HG02884 (cell line): ENCODE measurements around the gene ARL5C.

ENCODE experiments used
- ATAC-seq: cut with Tn5 transposase; IDR thresholded peaks from one replicate; pipeline ENCODE4 v1.9.1; 2021; ENCODE audit warnings: mild to moderate bottlenecking, moderate library complexity; ENCODE audit not compliant: unreplicated experiment

The ARL5C gene, protein sequence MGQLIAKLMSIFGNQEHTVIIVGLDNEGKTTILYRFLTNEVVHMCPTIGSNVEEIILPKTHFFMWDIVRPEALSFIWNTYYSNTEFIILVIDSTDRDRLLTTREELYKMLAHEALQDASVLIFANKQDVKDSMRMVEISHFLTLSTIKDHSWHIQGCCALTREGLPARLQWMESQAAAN

DNA sequence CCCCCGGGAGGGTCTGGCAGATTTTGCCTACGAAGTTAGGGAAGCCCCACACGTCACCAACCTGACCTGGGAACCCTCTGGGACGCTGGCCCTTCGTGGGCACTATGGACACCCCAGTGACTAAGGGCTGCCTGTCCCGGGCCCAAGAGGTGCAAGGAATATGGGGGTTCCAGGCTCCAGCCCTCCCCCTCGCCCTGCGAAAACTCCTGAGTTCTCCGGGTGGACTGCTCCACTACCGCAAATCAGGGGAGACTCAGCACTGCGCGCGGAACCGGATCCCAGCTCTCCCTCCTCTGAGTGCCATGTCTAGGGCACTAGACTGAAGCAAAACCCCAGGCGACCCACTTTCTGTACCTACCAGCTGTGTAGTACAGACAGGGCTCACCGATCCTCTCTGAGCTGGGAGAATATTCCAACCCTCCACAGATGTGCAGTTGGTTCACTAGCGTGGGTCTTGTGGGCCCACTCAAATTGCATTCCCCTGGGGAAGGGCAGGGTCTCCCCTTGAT lies at the start of gene ARL5C:
Gene ARL5C (minus strand): TSS at position 321 of the 509 bp plus-strand sequence. CDS start 401 bp downstream, outside the sequence.
- no peak for ATAC-seq

DNA sequence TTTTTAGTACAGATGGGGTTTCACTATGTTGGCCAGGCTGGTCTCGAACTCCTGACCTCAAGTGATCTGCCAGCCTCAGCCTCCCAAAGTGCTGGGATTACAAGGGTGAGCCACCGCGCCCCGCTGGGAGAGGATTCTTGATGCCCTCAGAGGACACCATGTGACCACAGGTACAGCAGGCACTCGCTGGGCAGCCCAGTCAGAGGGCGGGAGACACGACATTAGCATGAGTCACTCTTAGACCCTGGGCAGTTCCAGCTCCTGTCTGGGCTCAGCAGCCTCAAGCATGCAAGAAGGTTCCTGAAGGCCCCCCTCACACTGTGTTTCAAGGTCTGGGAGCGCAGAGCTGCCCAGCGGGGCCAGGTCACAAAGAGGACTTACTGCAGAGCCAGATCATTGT lies 47.9 kb upstream of the ARL5C start:
- no peak for ATAC-seq

DNA sequence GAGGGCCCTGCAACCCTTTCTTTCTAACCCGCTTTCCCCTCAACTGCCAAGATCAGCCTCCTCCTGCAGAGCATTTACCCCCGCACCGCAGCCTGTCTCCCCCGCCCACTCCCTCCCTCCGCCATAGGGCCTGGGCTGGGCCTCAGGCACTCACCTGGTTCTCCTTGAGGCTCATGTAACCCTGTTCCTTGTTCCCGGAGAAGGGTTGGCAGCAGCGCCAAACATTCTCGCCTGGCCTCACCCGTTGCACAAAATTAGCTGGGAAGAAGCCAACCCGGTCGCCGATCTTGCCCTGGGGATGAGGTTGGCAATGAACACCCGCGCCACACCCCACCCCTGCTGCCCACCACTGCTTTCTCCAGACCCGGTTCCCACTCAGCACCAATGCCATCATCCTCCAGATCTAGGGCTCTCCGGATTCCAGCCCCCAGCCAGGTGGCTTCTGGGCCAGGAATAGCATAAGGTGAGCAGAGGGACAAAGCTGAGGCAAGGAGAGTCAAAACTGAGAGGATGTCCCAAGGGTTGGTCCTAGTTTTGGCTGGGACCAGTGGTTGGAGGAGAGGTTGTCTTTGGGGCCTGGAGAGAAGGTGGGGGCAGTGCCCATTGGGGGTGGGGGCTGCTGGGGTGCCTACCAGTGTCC lies 47.0 kb upstream of the ARL5C start:
- no peak for ATAC-seq

DNA sequence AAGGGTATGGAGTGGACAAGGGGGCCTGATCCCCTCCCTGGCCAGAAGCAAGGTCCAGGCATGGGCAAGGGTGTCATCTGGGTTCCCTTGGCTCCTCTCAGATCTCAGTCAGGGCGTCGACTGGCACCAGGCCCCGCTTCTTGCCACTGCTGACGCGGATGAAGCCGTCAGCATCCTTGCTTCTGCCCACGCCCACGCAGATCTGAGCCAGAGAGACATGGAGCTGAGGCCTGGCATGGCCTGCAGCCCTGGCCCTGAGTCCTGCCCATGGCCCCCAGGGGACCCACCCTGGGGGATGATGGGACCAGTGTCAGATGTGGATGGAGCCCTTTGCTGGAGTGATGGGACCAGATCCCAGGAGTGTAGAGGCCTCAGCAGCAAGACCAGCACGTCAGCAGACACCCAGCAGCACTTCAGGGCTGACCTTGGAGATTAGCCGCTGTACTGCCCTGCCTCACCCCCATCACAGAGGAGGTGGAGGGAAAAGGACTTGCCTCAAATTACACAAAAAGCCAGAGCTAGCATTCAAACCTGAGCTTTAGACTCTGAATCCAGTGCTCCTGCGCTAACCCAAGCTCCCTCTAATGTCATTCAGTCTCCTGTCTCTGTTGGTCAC lies 46.3 kb upstream of the ARL5C start:
- ATAC-seq = no peak

DNA sequence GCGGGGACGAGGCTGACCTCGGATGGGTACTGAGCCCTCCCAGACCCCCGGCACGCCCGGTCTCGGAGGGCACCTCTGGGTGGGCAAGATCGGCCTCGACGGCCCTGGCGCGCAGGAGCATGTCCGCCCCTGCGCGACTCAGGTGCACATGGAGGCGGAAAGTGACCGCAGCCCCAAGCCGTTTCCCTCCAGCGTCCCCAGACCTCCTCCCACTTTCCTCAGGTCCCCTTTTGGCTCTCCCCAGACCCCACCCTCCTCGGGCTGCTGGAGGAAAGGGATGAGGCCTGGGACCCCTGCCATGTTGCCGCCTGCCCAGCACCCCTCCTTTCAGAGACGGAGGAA lies 44.1 kb upstream of the ARL5C start:
- no peak for ATAC-seq

DNA sequence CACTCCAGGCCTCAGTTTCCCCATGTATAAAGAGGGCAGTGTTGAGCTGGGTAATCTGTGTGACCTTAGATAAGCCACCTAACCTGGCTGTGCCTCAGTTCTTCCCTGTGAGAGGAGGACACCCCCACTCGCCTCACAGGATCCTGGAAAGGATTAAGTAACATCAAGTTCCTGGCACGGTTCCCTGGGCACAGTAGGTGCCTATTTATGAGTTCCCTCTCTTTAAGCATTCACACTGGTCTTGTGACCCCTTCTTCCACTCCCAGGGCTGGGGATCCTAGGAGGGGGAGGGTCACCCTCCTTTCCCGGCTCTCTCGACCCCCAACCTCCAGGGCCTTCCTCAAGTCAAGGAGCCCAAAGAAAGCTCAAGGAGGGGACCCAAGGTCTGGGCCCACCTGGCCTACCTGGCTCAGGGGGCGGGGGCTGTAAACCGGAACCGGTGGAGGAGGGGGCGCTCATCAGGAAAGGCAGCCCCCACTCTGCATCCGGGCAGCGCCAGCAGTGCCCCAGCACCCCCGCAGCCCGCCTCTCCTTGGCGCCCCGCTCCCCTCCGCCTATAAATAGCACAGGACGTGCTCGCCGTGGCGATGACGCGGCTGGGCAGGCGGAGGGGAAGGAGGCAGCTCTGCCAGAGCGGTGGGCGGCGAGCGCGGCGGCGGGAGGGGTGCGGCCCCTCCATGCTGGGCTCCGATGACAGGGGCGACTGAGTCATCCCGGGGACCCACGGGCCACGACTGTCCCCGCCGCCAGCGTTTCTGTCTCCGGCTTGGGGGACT lies 43.5 kb upstream of the ARL5C start:
- no peak for ATAC-seq

DNA sequence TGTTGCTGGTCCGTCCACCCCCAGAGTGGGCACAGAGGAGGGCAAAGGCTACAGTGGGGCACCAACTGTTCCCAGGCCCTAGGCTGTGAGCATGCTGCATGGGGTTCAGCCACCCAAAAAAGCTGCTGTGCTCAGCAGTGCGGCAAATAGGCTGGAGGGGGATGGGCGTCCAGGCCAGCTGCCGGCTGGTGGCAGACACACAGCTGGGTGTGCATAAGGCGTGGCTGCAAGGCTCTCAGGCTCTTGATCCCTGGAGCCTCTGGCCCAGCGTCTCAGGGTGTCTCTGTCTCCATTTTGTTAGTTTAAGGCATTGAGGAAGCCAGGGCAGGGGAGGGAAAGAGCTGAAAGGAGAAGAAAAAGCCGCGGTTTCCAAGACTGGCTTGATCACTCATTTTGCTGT lies 42.9 kb upstream of the ARL5C start:
- ATAC-seq = no peak

DNA sequence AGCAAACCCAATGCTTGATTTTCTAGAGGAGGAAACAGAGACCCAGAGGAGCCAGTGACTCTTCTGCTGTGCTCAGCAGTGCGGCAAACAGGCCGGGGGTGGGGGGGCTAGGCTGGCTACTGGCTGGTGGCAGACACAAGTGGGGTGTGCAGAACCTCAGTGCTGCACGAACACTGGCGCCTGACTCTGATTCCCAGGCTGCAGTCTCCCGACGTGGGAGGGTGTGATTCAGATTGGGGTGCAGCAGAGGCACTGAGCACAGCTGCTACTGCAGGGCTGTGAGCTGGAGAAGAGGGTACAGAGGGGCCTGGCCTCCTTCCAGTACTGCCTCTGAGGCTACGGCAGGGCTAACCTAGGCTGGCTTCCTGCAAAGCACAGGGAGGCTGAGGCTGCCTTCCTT lies 42.2 kb upstream of the ARL5C start:
- no peak for ATAC-seq

DNA sequence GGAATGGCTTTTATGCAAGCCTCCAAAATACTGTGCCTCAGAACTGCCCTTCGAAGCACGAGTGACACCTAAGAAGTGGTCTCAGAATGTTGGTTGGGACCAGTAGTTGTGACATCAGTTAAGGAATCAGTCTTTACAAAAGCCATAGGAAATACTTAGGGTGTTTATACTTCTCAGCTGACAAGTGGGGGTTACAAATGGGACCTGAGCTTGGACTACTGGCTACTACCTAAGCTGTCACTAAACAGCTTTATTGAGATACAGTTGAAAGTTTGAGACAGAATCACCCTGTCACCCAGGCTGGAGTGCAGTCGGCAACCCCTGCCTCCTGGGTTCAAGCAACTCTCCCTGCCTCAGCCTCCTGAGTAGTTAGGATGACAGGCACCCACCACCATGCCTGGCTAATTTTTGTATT lies 39.2 kb upstream of the ARL5C start:
- no peak for ATAC-seq

DNA sequence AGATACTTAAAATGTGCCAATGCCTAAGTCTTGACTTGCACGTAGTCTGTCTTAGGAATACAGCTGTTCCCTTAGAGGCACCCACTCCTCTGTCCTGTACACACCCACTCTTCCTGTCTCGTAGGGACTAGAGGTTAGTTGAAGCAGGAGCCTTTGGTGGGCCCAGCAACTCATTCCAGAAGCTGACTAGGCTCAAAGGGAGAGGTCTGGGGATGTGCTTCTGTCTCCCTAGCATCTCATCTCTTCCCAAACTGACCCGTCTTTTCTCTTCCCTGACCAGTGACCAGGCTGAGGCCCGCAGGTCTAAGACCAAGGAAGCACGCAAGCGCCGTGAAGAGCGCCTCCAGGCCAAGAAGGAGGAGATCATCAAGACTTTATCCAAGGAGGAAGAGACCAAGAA lies 38.3 kb upstream of the ARL5C start:
- no peak for ATAC-seq

DNA sequence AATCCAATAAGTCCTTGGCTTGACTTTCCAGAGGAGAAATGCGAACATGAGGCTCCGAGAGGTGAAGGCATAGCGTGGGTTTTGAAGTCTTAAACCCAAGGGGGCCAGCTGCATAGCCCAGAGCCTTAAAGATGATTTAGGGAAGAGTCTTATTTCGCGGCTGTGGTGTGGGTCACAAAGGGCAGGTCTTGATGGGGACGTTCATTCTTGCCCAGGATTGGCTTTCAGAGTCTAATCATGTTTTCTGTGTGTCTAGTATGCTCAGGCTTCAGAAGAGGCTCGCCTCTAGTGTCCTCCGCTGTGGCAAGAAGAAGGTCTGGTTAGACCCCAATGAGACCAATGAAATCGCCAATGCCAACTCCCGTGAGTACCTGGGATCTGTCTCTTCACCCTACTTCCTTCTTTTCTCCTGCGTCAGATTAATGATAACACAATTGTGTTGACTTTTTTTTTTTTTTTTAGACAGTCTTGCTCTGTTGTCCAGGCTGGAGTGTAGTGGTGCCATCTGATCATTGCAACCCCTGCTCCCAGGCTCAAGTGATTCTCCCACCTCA lies 35.1 kb upstream of the ARL5C start:
- no peak for ATAC-seq

DNA sequence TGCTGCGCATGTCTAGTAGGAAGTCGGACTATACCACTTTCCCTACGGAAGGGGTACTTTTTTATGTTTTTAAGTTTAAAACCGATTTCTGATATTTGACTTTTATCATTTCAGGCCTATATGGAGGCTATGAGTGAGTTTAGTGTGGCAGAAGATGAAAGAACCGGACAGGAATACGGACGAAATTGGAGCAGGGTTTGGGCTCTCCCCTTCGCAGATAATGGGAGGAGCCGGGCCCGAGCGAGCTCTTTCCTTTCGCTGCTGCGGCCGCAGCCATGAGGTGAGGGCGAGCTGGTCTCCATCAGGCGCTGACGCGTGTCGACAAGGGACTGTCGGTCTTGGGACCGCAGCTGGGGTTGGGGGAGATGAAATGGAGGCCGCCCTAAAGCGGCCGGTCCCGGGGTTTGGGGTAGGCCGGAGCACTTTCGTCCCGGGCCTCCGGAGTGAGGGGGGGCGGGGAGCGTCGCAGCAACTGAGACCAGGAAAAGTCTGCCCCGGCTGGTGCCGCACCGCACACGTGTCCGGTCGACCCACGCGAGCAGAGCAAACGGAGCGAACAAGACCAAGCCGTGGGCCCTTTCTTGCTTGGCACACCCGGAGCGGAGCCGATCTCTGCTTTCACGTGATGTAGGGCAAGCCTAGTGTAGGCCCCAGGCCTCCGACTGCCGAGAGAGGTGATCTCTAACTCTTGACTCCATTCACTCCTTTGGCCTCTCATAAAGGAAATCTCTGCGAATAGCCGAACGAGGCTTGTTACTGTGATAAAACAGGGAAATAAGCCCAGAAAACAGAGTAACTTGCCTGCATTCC lies 34.3 kb upstream of the ARL5C start, which contains the start of gene RPL19:
Gene RPL19 (plus strand): TSS at position 214 of the 810 bp plus-strand sequence. CDS start 62 bp downstream, at position 276.
- ATAC-seq = no peak

DNA sequence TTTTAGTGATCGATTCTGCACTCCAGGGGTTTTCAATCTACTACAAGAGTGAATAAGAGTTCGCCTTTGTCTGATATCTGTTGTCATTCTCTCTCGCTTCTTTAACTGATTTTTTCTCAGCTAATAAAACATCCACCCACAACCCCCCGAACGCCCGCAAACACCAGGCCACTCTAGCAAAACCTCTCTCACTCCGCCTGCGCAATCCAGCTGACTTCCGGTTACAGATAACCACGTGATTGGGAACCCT lies 33.8 kb upstream of the ARL5C start:
- no peak for ATAC-seq

DNA sequence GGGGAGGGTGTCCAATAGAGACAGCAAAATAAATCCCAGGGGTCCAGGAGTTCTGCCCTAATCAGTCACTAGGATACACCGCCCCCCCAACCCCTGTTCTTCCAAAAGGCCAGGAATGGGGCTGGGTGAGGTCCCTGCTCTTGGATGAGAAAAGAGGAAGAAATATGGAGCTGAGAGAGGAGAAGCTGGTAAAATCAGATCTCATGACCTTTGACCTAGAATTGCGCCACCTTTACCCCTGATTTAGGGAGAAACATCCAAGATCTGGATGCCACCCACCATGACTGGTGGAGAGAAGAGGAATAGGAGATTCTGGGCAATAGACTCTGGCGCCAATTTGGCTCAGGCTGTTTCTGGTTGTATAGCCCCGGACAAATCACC lies 32.2 kb upstream of the ARL5C start:
- ATAC-seq = no peak

DNA sequence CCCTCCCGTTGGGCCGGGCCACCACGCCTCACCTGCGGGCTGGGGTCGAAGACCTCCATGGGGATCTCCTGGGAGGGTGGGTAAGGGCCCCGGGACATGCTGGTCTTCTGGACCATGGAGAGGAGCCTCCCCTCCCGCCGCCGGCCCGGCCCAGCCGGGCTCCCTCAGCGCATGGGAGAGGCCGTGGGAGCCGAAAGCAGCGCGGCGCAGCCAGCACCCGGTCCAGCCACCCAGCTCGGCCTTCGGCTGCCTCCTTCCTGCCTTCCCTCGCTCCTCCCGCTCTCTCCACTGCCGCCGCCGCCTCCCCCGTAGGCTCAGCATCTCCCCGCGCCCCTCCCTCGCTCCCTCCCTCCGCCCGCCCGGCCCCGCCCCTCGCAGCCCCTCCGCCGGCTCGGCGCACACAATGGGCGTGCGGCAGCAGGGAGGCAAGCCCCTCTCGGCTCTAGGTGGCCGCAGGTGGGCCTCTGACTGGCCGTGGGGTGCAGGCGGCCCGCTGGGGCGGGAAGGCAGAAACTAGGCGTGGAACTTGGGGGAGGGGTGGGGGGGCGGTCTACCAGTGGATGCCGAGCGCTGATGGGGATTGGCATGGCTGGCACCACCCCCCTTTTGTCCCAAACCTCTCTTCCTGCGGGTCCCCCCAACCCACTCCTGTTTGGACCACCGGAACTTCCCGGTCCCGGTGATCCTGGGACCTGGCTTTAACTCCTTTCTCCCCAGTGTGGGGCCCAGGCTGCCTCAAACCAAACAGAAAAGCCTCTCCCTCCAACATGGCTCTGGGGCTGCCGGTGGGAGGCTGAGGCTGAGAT lies 31.6 kb upstream of the ARL5C start, which contains the start of gene CACNB1:
Gene CACNB1 (minus strand): TSS at position 290 of the 806 bp plus-strand sequence. CDS start 174 bp downstream, at position 116.
- no peak for ATAC-seq

DNA sequence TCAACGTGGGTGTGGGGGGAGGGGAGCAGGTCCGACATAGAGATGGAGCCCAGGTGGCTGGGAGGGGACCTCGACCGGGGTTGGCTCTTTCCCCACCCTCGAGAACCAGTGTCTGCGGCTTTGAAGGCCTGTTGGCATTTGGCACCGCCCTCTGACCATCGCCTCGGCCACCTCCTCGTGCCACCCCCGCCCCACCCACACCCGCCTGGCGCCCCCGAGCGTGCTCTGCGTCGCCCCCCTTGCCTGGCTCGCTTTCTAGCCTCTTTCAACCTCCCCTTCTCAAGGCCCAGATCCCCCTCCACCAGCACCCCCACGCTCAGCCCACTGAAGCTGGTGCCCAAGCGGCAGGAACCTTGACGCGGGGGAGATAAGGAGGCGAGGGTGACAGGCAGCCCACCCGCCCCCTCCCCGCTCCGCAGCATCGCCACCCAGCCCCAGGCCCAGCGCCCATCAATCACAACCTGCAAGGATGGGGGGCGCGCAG lies 30.9 kb upstream of the ARL5C start:
- no peak for ATAC-seq

DNA sequence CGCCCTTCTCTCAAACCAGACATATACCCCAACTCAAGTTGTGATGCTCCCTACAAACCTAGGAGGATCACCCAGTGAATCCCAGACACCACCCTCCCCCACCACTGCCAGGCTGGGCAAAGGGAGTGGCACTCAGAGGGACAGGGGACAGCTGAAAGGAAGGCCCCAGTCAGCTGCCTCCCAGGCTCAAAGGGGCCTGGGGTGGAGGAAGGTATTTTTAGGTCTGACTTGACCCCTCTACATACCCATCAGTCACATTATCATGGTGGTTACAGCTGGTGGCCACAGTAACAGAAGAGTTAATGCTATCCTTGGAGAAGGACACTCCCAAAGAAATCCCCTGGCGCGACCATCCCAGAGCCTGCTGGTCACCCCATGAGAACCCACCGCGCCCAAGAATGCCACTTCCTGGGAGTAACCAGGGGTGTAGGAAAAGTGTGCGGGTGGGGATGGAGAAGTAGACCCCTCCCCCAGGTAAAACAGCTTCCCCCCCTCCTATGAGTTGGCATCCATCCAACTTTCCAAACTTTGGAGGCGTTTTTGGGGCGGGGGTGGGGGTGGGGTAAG lies 30.4 kb upstream of the ARL5C start:
- no peak for ATAC-seq

DNA sequence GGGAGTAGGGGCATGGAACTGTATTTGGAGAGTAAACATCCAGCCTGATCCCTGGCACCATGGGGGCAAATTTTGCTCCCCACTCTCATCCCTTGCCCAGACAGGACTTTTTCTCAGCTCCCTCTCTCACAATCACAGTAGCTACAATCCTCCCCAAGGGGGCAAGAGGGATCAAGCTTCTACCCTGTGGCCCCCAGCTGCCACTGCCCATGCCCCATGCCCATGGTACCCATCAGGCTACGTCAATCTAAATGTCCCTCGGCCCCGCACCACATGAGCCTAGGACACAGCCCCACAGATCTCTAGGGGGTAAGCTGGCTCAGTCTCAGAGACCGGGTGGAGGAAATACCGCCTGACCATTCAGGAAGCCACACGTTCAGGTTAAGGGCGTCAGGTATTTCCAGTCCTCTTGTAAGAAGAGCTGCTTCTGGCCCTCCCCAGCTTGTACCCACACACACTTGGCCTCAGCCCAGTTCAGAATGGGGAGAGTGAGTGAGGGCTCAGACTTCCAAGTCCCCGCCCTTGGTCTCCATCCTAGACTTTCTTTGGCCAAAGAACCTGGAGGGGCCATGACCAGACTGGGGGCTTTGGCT lies 29.7 kb upstream of the ARL5C start:
- no peak for ATAC-seq

DNA sequence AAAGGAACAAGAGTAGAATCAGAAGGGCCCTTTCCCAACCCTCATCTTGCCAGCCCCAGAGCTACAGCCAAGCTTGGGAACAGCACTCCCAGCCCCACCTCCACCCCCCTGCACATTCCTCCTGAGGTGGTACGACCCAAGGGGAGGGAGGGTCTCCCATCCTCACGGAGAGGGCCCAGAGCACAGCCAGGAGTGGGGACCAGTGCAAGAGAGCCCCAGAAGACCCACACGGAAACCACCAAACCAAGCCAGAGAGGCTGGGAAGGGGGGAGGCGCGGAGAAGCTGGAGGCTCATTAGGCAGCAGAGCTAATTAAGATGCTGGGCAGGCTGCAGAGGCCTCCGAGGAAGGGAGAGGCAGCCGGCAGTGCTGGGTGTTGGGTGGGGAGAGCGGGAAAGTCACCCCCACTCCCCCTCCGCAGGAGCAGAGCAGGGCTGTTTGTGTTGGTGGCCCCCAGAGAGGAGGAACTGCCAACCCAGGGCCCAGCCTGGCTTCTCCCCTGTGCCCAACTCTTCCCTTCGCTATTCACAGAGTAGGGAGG lies 29.1 kb upstream of the ARL5C start:
- no peak for ATAC-seq
